ENCODE measurements around the gene IRAK4. TPM values are rescaled to one million over a fixed set of nuclear protein-coding genes. Genes with fewer than 3 reads are reported as not detected.
"Not testable (repeated sequence)": the region's sequence is repeated elsewhere in the genome, so short reads cannot be mapped to it uniquely, and the experiment has no call there.

Gene IRAK4
- total RNA-seq, result 9.2 and 15.1 TPM in 2 replicates

GRCh38 chr12:43758728-43759563 lies at the start of gene IRAK4, which contains the start of gene PUS7L:
TSS of gene IRAK4 (plus strand) at chr12:43758951. CDS start at chr12:43768112, 9,161 bp downstream.
TSS of gene PUS7L (minus strand) at chr12:43758790. CDS start at chr12:43755245, 3,545 bp downstream.
- peak; percentile 96 to 99 for DNase-seq (ENCODE audit: low read depth in 2 of 2)

- DNase-seq (ENCODE audit: low read depth in 2 of 2), result no peak
Measured at GRCh38 chr12:43711348-43711747, 47.4 kb upstream of the IRAK4 start.

- DNase-seq (ENCODE audit: low read depth in 2 of 2), result no peak
Measured at GRCh38 chr12:43722621-43723020, 36.1 kb upstream of the IRAK4 start.

- DNase-seq (ENCODE audit: low read depth in 2 of 2), result no peak
Measured at GRCh38 chr12:43723134-43723533, 35.6 kb upstream of the IRAK4 start.

- peak in 1 of 2 donors; percentile 4 for DNase-seq (ENCODE audit: low read depth in 2 of 2)
Measured at GRCh38 chr12:43728117-43728516, 30.6 kb upstream of the IRAK4 start.

- DNase-seq (ENCODE audit: low read depth in 2 of 2), result no peak
Measured at GRCh38 chr12:43728698-43729097, 30.1 kb upstream of the IRAK4 start.

- DNase-seq (ENCODE audit: low read depth in 2 of 2), result no peak
Measured at GRCh38 chr12:43730283-43730682, 28.5 kb upstream of the IRAK4 start.

GRCh38 chr12:43733687-43734086 lies 25.1 kb upstream of the IRAK4 start:
- DNase-seq (ENCODE audit: low read depth in 2 of 2), result no peak

- DNase-seq (ENCODE audit: low read depth in 2 of 2), result no peak
Measured at GRCh38 chr12:43736927-43737440, 21.8 kb upstream of the IRAK4 start.

GRCh38 chr12:43737646-43738045 lies 21.1 kb upstream of the IRAK4 start:
- DNase-seq (ENCODE audit: low read depth in 2 of 2), result no peak

GRCh38 chr12:43740511-43741100 lies 18.1 kb upstream of the IRAK4 start:
- DNase-seq (ENCODE audit: low read depth in 2 of 2), result no peak

- no peak for DNase-seq (ENCODE audit: low read depth in 2 of 2)
Measured at GRCh38 chr12:43742106-43742505, 16.6 kb upstream of the IRAK4 start.

- DNase-seq (ENCODE audit: low read depth in 2 of 2), result no peak
Measured at GRCh38 chr12:43744826-43745225, 13.9 kb upstream of the IRAK4 start.

- no peak for DNase-seq (ENCODE audit: low read depth in 2 of 2)
Measured at GRCh38 chr12:43749016-43749415, 9.7 kb upstream of the IRAK4 start.

- no peak for DNase-seq (ENCODE audit: low read depth in 2 of 2)
Measured at GRCh38 chr12:43750814-43751213, 7.9 kb upstream of the IRAK4 start.

- DNase-seq (ENCODE audit: low read depth in 2 of 2), result not testable (repeated sequence)
Measured at GRCh38 chr12:43751360-43751759, 7.4 kb upstream of the IRAK4 start.

- no peak for DNase-seq (ENCODE audit: low read depth in 2 of 2)
Measured at GRCh38 chr12:43754015-43754414, 4.7 kb upstream of the IRAK4 start.

- DNase-seq (ENCODE audit: low read depth in 2 of 2), result peak in 1 of 2 donors; percentile 49
Measured at GRCh38 chr12:43758247-43758727, 464 bp upstream of the IRAK4 start.

- no peak for DNase-seq (ENCODE audit: low read depth in 2 of 2)
Measured at GRCh38 chr12:43760396-43760795, 1.6 kb downstream of the IRAK4 start.

- DNase-seq (ENCODE audit: low read depth in 2 of 2), result no peak
Measured at GRCh38 chr12:43761500-43761899, 2.7 kb downstream of the IRAK4 start.

- DNase-seq (ENCODE audit: low read depth in 2 of 2), result no peak
Measured at GRCh38 chr12:43762596-43762995, 3.8 kb downstream of the IRAK4 start.

GRCh38 chr12:43763769-43764168 lies 5.0 kb downstream of the IRAK4 start:
- DNase-seq (ENCODE audit: low read depth in 2 of 2), result no peak
